Kidney glomerular epithelial cell (primary cell): ENCODE measurements around the gene SCGB3A2.

Experiments
- DNase-seq: peaks from one replicate; lab custom pipeline; 2025; lab: John Stamatoyannopoulos, UW

Gene SCGB3A2

GRCh38 chr5:147878066-147878759, at the start of gene SCGB3A2:
SCGB3A2 (plus strand) TSS chr5:147878711; CDS start chr5:147878804, 93 bp downstream.
- no peak for DNase-seq

GRCh38 chr5:147830035-147830434, 48.5 kb upstream of the SCGB3A2 start:
- no peak for DNase-seq

- DNase-seq, result no peak
Observed at GRCh38 chr5:147831465-147831864, 47.0 kb upstream of the SCGB3A2 start, which contains the start of gene SPINK1. SPINK1 (minus strand) TSS chr5:147831671; CDS start chr5:147831577, 94 bp downstream.

GRCh38 chr5:147832541-147832940, 46.0 kb upstream of the SCGB3A2 start:
- no peak for DNase-seq

GRCh38 chr5:147835386-147835798, 43.1 kb upstream of the SCGB3A2 start:
- peak; percentile 75 for DNase-seq

GRCh38 chr5:147836439-147836838, 42.1 kb upstream of the SCGB3A2 start:
- DNase-seq, result no peak

- no peak for DNase-seq
Observed at GRCh38 chr5:147842869-147843268, 35.6 kb upstream of the SCGB3A2 start.

GRCh38 chr5:147844846-147845245, 33.7 kb upstream of the SCGB3A2 start:
- DNase-seq, result no peak

- DNase-seq, result no peak
Observed at GRCh38 chr5:147845618-147846017, 32.9 kb upstream of the SCGB3A2 start.

GRCh38 chr5:147849226-147849625, 29.3 kb upstream of the SCGB3A2 start:
- DNase-seq, result no peak

- DNase-seq, result no peak
Observed at GRCh38 chr5:147851578-147851977, 26.9 kb upstream of the SCGB3A2 start.

- DNase-seq, result no peak
Observed at GRCh38 chr5:147852365-147852764, 26.1 kb upstream of the SCGB3A2 start.

- DNase-seq, result no peak
Observed at GRCh38 chr5:147853372-147853987, 25.0 kb upstream of the SCGB3A2 start.

GRCh38 chr5:147854331-147854730, 24.2 kb upstream of the SCGB3A2 start:
- no peak for DNase-seq

- DNase-seq, result no peak
Observed at GRCh38 chr5:147854894-147855773, 23.4 kb upstream of the SCGB3A2 start.

GRCh38 chr5:147855774-147856069, 22.8 kb upstream of the SCGB3A2 start:
- no peak for DNase-seq

- no peak for DNase-seq
Observed at GRCh38 chr5:147856801-147857200, 21.7 kb upstream of the SCGB3A2 start.

GRCh38 chr5:147857302-147858129, 21.0 kb upstream of the SCGB3A2 start:
- peak; percentile 45 for DNase-seq

- DNase-seq, result no peak
Observed at GRCh38 chr5:147858565-147858964, 19.9 kb upstream of the SCGB3A2 start.

- no peak for DNase-seq
Observed at GRCh38 chr5:147859962-147860640, 18.4 kb upstream of the SCGB3A2 start.

GRCh38 chr5:147860641-147861025, 17.9 kb upstream of the SCGB3A2 start:
- no peak for DNase-seq
